HG03442 (cell line): ENCODE results near the gene LNPEP.
"Not testable (repeated sequence)": the region's sequence is repeated elsewhere in the genome, so short reads cannot be mapped to it uniquely, and the experiment has no call there.

Source experiments
- ATAC-seq: cut with Tn5 transposase; IDR thresholded peaks from one replicate; pipeline ENCODE4 v1.9.1; 2021; ENCODE audit warnings: mild to moderate bottlenecking, moderate library complexity; ENCODE audit not compliant: unreplicated experiment

LNPEP gene

GRCh38 chr5:96928931-96929708 is 6.8 kb upstream of the LNPEP start:
- no peak for ATAC-seq

DNA sequence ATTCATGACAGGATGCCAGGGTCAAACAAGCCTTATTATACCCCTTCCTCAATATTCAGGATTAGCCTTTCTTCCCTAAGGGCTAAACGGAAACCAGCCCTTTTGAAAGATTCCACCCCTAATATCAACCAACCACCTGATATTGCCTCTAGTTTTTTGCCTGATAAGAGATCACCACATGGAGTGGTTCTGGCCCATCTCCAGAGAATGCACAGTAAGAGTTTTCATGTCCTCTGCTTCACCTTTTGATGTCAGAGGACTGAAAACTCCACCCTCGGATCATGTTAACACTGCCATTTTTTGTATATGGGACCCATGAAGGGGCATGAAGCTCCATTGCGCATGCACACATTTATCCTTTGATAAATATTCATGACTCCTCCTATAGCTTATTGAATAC is 5.8 kb upstream of the LNPEP start:
- no peak for ATAC-seq

DNA sequence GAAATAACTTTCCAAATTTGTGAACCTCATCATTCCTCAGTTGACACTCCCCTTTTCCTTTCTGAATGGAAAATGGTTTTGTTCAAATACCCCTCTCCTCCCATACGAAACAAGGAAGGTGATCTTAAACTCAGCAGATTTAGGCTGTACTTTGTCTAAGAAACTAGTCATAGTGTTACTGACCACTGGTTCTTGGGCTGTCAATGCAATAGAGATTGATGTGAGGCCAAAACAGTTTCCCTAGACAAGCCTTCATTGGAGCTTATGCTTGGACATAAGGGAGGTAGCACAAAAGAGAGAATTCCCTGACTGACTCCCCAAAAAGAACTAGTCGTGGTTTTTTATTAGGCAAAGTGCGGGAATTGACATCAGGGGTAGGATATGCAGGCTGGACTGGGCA is 5.3 kb upstream of the LNPEP start:
- ATAC-seq = no peak

- ATAC-seq = not testable (repeated sequence)
Measured at GRCh38 chr5:96931037-96931436, 4.8 kb upstream of the LNPEP start.

DNA sequence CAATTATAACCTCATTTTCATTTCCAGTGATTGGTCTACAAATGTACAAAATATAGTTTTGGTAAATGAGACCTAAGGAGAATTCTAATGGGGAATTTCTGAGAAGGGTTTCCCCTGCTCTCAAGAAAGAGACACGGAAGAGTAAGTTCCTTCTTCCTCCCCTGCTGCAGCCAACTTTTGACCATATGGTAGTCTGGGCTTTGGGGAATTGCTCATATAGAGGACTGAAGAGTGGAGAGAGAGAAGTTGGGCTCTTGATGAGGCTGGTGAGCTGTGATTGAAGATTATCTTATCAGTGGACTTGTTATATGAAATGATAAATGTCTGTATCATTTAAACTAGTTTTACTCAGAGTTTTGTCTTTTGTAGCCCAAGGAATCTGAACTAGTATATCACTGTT is 4.3 kb upstream of the LNPEP start:
- no peak for ATAC-seq

DNA sequence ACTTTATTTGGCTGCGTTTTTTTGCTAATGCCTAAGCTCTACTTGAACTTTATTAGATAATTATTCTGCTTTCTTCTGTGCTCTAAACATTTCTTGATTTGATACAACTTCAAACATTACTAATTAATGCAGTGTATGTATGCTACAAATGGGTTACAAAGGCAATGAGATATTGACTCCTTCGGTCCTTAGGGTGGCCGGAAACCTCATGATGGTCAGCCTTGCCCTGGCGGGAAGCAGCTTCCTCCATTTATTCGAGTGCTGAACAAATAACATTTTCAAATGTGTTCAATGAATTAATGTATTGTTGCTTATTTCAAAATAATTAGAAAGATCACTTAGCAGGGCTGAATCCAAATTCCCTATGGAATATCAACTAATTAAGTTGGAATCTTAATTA is 3.9 kb upstream of the LNPEP start:
- no peak for ATAC-seq

DNA sequence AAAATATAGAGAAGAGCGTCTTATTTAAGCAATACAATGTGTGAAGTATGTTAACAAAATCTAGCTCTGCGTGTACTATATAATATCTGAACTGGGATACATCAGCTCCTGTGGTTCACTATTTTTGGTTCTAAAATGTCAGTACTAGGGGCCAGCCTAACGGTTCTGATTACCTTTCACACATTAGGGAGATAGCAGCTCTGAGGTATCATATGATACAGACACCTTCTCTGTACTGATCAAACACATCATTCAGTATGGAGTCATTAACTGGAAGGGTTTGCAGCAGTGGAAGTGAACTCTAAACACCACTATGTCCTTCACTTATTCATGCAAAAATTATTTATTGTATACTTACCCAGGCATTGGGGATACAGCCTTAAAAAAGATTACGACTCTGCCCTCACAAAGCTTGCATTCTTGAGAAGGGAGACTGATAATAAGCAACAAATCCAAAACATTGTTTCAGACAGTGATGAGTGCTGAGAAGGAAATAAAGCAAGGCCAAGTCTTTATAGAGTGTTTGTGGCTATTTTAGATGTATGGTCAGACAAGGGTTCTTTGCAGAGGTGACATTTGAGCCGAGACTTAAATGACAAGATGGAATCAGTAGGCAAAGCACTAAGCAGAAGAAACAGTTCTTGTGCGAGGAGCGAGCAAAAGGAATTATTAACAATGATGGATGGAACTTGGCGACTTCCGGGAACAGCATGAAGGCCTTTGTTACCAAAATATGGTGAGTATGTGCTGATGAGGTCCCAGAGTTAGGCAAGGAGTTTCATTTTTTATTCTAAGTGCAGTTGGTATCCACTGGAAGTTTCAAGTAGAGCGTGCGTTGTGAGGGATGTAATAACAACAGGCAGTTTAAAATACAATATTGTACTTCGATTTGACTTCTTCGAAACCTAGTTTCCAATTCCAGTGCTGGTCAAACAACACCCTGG is 1.8 kb upstream of the LNPEP start:
- no peak for ATAC-seq

- ATAC-seq = peak; percentile 58
Measured at GRCh38 chr5:96934708-96935558, 947 bp upstream of the LNPEP start.

- no peak for ATAC-seq
Measured at GRCh38 chr5:96936431-96937320, 796 bp downstream of the LNPEP start.

DNA sequence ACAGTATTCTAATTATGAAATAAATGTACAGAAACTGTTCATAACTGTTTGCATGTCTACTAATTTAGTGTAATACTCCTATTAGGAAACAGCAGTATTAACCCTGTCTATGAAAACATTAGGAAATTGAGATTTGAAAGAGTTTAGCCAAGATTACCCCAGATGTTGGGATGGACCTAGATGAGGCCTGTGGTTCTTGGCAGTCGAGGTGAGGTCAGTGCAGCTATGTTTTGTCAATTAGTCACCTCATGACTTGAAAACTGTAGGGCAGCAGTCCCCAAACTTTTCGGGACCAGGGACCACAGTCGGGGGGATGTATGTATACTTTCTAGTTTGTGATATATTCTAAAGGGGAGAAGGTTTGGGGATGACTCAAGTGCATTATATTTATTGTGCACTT is 4.7 kb downstream of the LNPEP start:
- no peak for ATAC-seq

GRCh38 chr5:96941140-96941539 is 5.3 kb downstream of the LNPEP start:
- ATAC-seq = no peak

DNA sequence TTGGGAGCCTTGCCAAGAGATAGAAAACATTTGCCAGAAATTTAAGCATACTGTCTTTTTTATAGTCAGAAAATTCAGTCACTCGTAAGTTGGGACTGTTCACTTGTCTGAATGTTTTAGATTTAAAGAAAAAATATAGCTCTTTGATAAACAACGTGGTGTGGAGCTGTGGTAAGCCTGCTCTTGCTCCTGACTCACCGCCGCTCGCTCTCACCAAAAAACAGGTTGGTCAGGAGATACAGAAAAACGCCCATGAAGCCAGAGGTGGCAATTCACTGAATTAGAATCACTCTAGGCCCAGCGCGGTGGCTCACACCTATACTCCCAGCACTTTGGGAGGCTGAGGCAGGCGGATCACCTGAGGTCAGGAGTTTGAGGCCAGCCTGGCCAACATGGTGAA is 6.2 kb downstream of the LNPEP start:
- ATAC-seq = no peak

DNA sequence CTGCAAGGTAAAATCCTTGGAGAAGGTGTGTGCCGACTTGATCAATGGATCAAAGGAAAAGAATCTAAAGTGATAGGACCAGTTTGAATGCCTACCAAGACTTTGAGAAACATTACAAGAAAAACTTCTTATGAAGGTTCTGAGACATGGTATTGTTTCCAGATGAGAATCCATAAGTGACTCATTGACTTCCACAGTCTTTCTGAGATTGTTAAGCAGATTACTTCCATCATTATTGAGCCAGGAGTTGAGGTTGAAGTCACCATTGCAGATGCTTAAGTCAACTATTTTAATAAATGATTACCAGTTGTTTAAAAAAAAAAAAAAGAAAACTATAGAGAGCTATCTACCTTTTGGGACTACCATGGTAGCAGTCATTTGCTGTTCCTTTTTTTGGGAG is 7.0 kb downstream of the LNPEP start:
- ATAC-seq = no peak

- no peak for ATAC-seq
Measured at GRCh38 chr5:96943799-96944198, 7.9 kb downstream of the LNPEP start.

- ATAC-seq = no peak
Measured at GRCh38 chr5:96945144-96945897, 9.4 kb downstream of the LNPEP start.

- no peak for ATAC-seq
Measured at GRCh38 chr5:96946381-96946780, 10.5 kb downstream of the LNPEP start.

GRCh38 chr5:96952118-96952750 is 16.4 kb downstream of the LNPEP start:
- ATAC-seq = no peak

DNA sequence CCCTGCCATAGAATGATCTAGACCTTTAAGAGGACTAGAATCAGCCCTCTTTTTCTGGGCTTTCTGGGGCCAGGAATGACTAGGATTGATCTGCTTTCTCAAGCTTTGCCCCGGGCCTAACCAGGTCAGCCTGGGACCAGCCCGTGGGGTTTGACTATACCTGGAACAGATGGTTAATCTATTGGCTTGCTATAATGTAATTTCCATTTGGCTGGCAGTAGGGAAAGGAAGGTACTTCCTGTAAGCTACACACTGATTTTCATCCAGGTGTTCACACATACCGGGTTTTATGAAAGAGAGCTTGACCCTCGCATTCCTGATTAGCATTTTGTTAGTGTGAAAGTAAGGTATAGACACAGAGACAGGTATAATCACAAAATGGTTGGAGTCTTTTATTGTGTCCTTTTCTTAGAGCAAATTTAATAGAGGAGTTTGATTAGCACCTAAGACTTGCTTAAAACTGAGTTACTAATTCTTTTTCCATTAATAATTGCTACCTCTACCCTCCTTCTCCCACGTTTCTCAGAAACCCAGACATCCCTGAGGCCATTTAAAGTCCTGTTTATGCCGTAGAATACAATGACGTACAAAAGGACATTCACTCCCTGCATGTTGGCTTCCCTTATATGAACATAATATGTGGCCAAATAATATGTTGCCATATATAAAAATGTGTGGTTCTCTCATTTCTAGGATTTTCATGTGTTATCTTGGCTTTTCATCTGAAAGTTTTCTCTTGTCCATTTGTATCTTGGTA is 17.3 kb downstream of the LNPEP start:
- no peak for ATAC-seq
